HepG2 (cell line): ENCODE results near the gene DDT. TPM values are rescaled to one million over a fixed set of nuclear protein-coding genes. Genes with fewer than 3 reads are reported as not detected.

Experiments
- ATAC-seq: fragments of 200-7000 bp; cut with Tn5 transposase; 3 replicates; pipeline ENCODE4 v1.9.1; 2020; ENCODE audit warnings: mild to moderate bottlenecking, moderate library complexity
- BruUV-seq: library from RNA; stranded (reverse); fragments of 400-500 nt; replicated peaks from 2 replicates; lab custom pipeline; 2021; lab: Mats Ljungman, UMichigan
- CTCF ChIA-PET: fragments of 300-600 bp; formaldehyde crosslinking; extraction: SDS; loops from one replicate; lab custom pipeline; 2021; ENCODE audit warnings: low total read pairs, inconsistent platforms, low intra/inter-chr PET ratio; lab: Yijun Ruan, JAX
- POLR2A ChIA-PET: fragments of 350-600 bp; sonication (Branson Sonifier 250); formaldehyde crosslinking; loops from one replicate; lab custom pipeline; 2020; ENCODE audit warnings: antibody characterized with exemption, inconsistent platforms; lab: Yijun Ruan, JAX
- DNase-seq: peaks from one replicate; pipeline ENCODE4 v3.0.0-alpha.2; 2015; ENCODE audit warnings: low spot score
- FAIRE-seq: peaks from 3 replicates; lab custom pipeline; 2011; peaks lifted over from hg19 to GRCh38; lab: Jason Lieb, UNC
- H2AFZ ChIP-seq: one replicate; pipeline ENCODE4 v1.6.1; 2011; ENCODE audit warnings: low read length, inconsistent platforms
- H3K27ac ChIP-seq: fragments of 300-600 bp; 3 replicates; pipeline ENCODE4 v1.8.0; 2011; ENCODE audit warnings: mixed run types, mild to moderate bottlenecking, mixed read lengths, low read length, inconsistent platforms; ENCODE audit not compliant: insufficient read depth; ENCODE audit errors: extremely low read length
- H3K27me3 ChIP-seq, 2 experiments: fragments of 200-600 bp in 1 of 2; 2 replicates in 1 of 2; 3 replicates in 1 of 2; pipeline versions ENCODE4 v1.6.0 to v1.8.0; 2011; ENCODE audit warnings: low read length in 2 of 2, mild to moderate bottlenecking in 2 of 2, moderate library complexity in 2 of 2, inconsistent platforms in 1 of 2; ENCODE audit not compliant: insufficient read depth in 2 of 2, control insufficient read depth in 1 of 2
- H3K36me3 ChIP-seq, 2 experiments: fragments of 200-600 bp in 1 of 2; replicated peaks in 1 of 2; 2 replicates in 1 of 2; 3 replicates in 1 of 2; pipeline versions ENCODE4 v1.5.1 to v1.8.0; 2011; ENCODE audit warnings: low read length in 2 of 2, inconsistent platforms in 1 of 2; ENCODE audit not compliant: insufficient read depth in 2 of 2, control insufficient read depth in 1 of 2
- H3K4me1 ChIP-seq: 2 replicates; pipeline ENCODE4 v1.5.1; 2012; ENCODE audit warnings: low read length, inconsistent platforms; ENCODE audit not compliant: insufficient read depth
- H3K4me2 ChIP-seq: 2 replicates; pipeline ENCODE4 v1.6.0; 2011; ENCODE audit warnings: low read depth, low read length, inconsistent platforms
- H3K4me3 ChIP-seq, 3 experiments: fragments of 200-600 bp in 1 of 3; sonication (generic), shearing (Covaris generic) in 1 of 3; replicated peaks in 1 of 3; 2 replicates each; pipeline ENCODE4 v1.5.1; 2011 to 2016; ENCODE audit warnings: low read length in 3 of 3, inconsistent platforms in 2 of 3, low read depth in 2 of 3, mild to moderate bottlenecking in 2 of 3, control low read depth in 1 of 3, mixed read lengths in 1 of 3; ENCODE audit not compliant: insufficient read depth in 1 of 3
- H3K79me2 ChIP-seq: one replicate; pipeline ENCODE4 v1.6.1; 2011; ENCODE audit warnings: low read length, inconsistent platforms; ENCODE audit not compliant: insufficient read depth
- H3K9ac ChIP-seq: 2 replicates; pipeline ENCODE4 v1.6.0; 2011; ENCODE audit warnings: mild to moderate bottlenecking, low read depth, low read length, inconsistent platforms; ENCODE audit not compliant: insufficient read depth
- H3K9me3 ChIP-seq: 2 replicates; pipeline ENCODE4 v1.5.1; 2012; ENCODE audit warnings: mild to moderate bottlenecking, low read length
- H4K20me1 ChIP-seq: 2 replicates; pipeline ENCODE4 v1.6.0; 2011; ENCODE audit warnings: inconsistent platforms, mild to moderate bottlenecking, low read length, moderate library complexity; ENCODE audit not compliant: insufficient read depth
- CAMTA2 ChIP-seq: sonication (generic); formaldehyde crosslinking; IDR thresholded peaks from 2 replicates; pipeline ENCODE4 v1.4.0; 2020; ENCODE audit warnings: mild to moderate bottlenecking, missing genetic modification reagents, borderline replicate concordance
- JUN ChIP-seq: sonication (generic); formaldehyde crosslinking; IDR thresholded peaks from 2 replicates; pipeline ENCODE4 v1.4.0; 2020; ENCODE audit warnings: mild to moderate bottlenecking, missing genetic modification reagents
- MAFF ChIP-seq: IDR thresholded peaks from 2 replicates; pipeline ENCODE4 v1.6.1; 2011; ENCODE audit warnings: low read depth, low read length, improper control_type of control experiment
- MTA3 ChIP-seq: sonication (generic); formaldehyde crosslinking; IDR thresholded peaks from 2 replicates; pipeline ENCODE4 v1.4.0; 2020; ENCODE audit warnings: missing genetic modification reagents
- SATB2 ChIP-seq: sonication (generic); formaldehyde crosslinking; IDR thresholded peaks from 2 replicates; pipeline ENCODE4 v1.5.0; 2020; ENCODE audit warnings: missing genetic modification reagents
- THYN1 ChIP-seq: sonication (generic); formaldehyde crosslinking; IDR thresholded peaks from 2 replicates; pipeline ENCODE4 v1.8.1; 2023; ENCODE audit warnings: low read depth, mild to moderate bottlenecking, moderate library complexity, missing genetic modification reagents, borderline replicate concordance
- ZNF574 ChIP-seq: sonication (generic); formaldehyde crosslinking; IDR thresholded peaks from 2 replicates; pipeline ENCODE4 v1.4.0; 2020; ENCODE audit warnings: missing genetic modification reagents
- WGBS: methylation state at CpG from one replicate; pipeline ENCODE4 v1.1.6; 2017; ENCODE audit warnings: low lambda C conversion rate; 5-methylcytosine and 5-hydroxymethylcytosine counted together
- in situ Hi-C: cut with HindIII; loops from 2 replicates; pipeline ENCODE4 v1.10.0; 2017; ENCODE audit warnings: low pct_unique_long_range_greater_than_20kb; ENCODE audit not compliant: extremely low pct_ligation_motif_present
- intact Hi-C: fragments of 100-400 bp; cut with micrococcal nuclease; formaldehyde crosslinking; loops from one replicate; pipeline ENCODE4 v1.10.0; 2022; ENCODE audit not compliant: unreplicated experiment
- polyA plus RNA-seq, 8 experiments: library from polyadenylated mRNA; depleted of rRNA in 3 of 8; stranded (reverse) in 7 of 8; unstranded in 1 of 8; fragments of >200 nt; fragmentation: Illumina TruSeq in 4 of 8; extraction: Trizol in 4 of 8; gene quantifications; 2 replicates each; pipeline versions ENCODE4 v1.2.1 to v1.2.3, GENCODE V29; 2011 to 2016; ENCODE audit warnings: low read depth in 4 of 8, missing spikeins in 1 of 8, mixed read lengths in 1 of 8; ENCODE audit not compliant: insufficient read depth in 1 of 8
- total RNA-seq, 5 experiments: library from RNA; depleted of rRNA; stranded (reverse); fragments of >200 nt; fragmentation: Illumina TruSeq; extraction: Trizol; gene quantifications; 2 replicates each; pipeline ENCODE4 v1.2.3, GENCODE V29; 2016; ENCODE audit warnings: low read depth in 1 of 5
- TF ChIP-seq, protein P1 (sequence below): sonication (generic); formaldehyde crosslinking; IDR thresholded peaks from 2 replicates; pipeline ENCODE4 v1.4.0; 2020; ENCODE audit warnings: mild to moderate bottlenecking, low read depth, missing genetic modification reagents
- TF ChIP-seq, protein P2 (sequence below): sonication (generic); formaldehyde crosslinking; IDR thresholded peaks from 2 replicates; pipeline ENCODE4 v1.4.0; 2020; ENCODE audit warnings: mild to moderate bottlenecking, missing genetic modification reagents, borderline replicate concordance

DDT gene
- total and polyA plus RNA-seq, 2 of the 13 experiments (the other 11 are each of a cell fraction or from before 2014, with no cell fraction given): 143 to 181 TPM

DNA sequence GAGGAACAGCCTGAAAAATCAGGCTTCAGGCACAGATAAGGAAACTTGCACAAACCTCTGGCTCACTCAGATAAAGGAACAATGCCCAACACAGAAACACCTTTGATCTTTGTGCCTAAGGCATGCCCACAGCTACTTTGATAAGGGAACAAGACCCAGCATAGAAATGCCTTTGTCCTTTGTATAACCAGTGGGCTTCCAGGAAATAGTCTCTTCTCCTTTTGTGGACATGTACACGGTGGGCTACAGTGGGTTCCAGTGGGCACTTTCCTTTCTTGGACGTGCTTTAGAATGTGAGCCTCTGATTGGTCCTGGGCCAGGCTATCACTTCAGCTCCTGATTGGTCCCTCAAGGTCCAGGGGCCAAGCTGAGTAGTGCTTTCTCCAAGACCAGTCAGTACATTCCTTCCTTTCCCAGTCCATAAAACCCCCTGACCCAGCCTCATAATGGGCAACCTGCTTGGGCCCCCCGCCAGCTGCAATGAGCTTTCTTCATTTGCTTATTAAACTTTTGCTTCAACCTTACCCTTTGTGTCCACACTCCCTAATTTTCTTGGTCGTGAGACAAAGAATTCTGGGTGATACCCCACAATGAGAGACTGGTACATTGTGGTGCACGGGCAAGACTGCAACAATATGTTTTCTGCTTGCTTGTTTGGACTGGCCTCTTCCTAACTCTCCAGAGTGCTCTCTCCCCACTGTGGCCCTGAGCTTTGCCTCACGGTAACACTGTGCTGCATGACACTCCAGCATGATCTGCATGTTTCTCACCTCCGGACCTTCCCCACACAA is 35.2 kb upstream of the DDT start (continued):
- TF ChIP-seq, protein P1, sequence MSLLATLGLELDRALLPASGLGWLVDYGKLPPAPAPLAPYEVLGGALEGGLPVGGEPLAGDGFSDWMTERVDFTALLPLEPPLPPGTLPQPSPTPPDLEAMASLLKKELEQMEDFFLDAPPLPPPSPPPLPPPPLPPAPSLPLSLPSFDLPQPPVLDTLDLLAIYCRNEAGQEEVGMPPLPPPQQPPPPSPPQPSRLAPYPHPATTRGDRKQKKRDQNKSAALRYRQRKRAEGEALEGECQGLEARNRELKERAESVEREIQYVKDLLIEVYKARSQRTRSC (CRISPR knock-in tag): no peak; the same call in 1 of the 2 replicates
- no peak for TF ChIP-seq THYN1 (CRISPR knock-in tag)
- TF ChIP-seq SATB2 (CRISPR knock-in tag): no peak
- TF ChIP-seq JUN (CRISPR knock-in tag): no peak
- TF ChIP-seq CAMTA2 (CRISPR knock-in tag): no peak

GRCh38 chr22:24008381-24009226 is 34.4 kb upstream of the DDT start:
- H3K36me3 ChIP-seq: no peaks in the 10 kb centered on the region
- intact Hi-C loops (no loop called here), in situ Hi-C loops (loop anchor here (5.0 kb wide), 1 partner anchor 71 kb away; no protein-coding TSS in a partner anchor)
- peaks cover 21% of the 10 kb centered on the region for H3K79me2 ChIP-seq
- 21% methylated on average over 6 of the region's 6 CpGs for WGBS
- ATAC-seq (no peak; the same call in 2 of the 3 replicates), DNase-seq (peak; percentile 83), FAIRE-seq (peak; percentile 15)
- H4K20me1 ChIP-seq: no peaks in the 10 kb centered on the region; the same call in 1 of the 2 replicates
- H3K4me1 ChIP-seq: peaks cover 68% of the 10 kb centered on the region
- no TSS peak for BruUV-seq
- ChIA-PET POLR2A (interaction anchor here (1.0 to 2.5 kb wide), 6 partner anchors 11 to 152 kb away, joined by 3 to 17 read pairs (median 6); partner anchors contain the start of genes MIF and SLC2A11), CTCF (no interaction called here)
- H3K27ac ChIP-seq: peak overlapping the region; percentile 87
- peak overlapping the region; percentile 32 for H2AFZ ChIP-seq
- no peaks in the 10 kb centered on the region; a peak in 1 of 5 replicates for H3K27me3 ChIP-seq
- no peaks in the 10 kb centered on the region for H3K9me3 ChIP-seq
- H3K9ac ChIP-seq: peak overlapping the region; percentile 73
- H3K4me3 ChIP-seq: peak overlapping the region; percentile 17 to 95 (median 24); a peak in 4 of 6 replicates
- peak overlapping the region; percentile 86 for H3K4me2 ChIP-seq
- TF ChIP-seq, protein P2, sequence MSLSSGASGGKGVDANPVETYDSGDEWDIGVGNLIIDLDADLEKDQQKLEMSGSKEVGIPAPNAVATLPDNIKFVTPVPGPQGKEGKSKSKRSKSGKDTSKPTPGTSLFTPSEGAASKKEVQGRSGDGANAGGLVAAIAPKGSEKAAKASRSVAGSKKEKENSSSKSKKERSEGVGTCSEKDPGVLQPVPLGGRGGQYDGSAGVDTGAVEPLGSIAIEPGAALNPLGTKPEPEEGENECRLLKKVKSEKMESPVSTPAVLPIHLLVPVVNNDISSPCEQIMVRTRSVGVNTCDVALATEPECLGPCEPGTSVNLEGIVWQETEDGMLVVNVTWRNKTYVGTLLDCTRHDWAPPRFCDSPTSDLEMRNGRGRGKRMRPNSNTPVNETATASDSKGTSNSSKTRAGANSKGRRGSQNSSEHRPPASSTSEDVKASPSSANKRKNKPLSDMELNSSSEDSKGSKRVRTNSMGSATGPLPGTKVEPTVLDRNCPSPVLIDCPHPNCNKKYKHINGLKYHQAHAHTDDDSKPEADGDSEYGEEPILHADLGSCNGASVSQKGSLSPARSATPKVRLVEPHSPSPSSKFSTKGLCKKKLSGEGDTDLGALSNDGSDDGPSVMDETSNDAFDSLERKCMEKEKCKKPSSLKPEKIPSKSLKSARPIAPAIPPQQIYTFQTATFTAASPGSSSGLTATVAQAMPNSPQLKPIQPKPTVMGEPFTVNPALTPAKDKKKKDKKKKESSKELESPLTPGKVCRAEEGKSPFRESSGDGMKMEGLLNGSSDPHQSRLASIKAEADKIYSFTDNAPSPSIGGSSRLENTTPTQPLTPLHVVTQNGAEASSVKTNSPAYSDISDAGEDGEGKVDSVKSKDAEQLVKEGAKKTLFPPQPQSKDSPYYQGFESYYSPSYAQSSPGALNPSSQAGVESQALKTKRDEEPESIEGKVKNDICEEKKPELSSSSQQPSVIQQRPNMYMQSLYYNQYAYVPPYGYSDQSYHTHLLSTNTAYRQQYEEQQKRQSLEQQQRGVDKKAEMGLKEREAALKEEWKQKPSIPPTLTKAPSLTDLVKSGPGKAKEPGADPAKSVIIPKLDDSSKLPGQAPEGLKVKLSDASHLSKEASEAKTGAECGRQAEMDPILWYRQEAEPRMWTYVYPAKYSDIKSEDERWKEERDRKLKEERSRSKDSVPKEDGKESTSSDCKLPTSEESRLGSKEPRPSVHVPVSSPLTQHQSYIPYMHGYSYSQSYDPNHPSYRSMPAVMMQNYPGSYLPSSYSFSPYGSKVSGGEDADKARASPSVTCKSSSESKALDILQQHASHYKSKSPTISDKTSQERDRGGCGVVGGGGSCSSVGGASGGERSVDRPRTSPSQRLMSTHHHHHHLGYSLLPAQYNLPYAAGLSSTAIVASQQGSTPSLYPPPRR (CRISPR knock-in tag): no peak
- no peak for TF ChIP-seq MTA3 (CRISPR knock-in tag)
- 0 out of 2 replicates have a peak, but pooled peaks have one; percentile 22 for TF ChIP-seq MAFF
- no peak for TF ChIP-seq ZNF574 (CRISPR knock-in tag)
